ENCODE measurements around the gene FADS1.

The FADS1 gene

GRCh38 chr11:61846362-61847020 is 29.7 kb upstream of the FADS1 start:
- DNase-seq (ENCODE audit: low spot score): no peak

GRCh38 chr11:61844909-61845565 is 28.2 kb upstream of the FADS1 start:
- DNase-seq (ENCODE audit: low spot score): no peak

- no peak for DNase-seq (ENCODE audit: low spot score)
Observed at GRCh38 chr11:61842528-61842820, 25.7 kb upstream of the FADS1 start.

GRCh38 chr11:61841636-61842527 is 25.1 kb upstream of the FADS1 start:
- DNase-seq (ENCODE audit: low spot score): no peak

GRCh38 chr11:61840371-61840770 is 23.6 kb upstream of the FADS1 start:
- DNase-seq (ENCODE audit: low spot score): no peak

- DNase-seq (ENCODE audit: low spot score): no peak
Observed at GRCh38 chr11:61839742-61840141, 22.9 kb upstream of the FADS1 start.

- no peak for DNase-seq (ENCODE audit: low spot score)
Observed at GRCh38 chr11:61838921-61839320, 22.1 kb upstream of the FADS1 start.

- DNase-seq (ENCODE audit: low spot score): no peak
Observed at GRCh38 chr11:61838501-61838900, 21.7 kb upstream of the FADS1 start.

- DNase-seq (ENCODE audit: low spot score): no peak
Observed at GRCh38 chr11:61837411-61838005, 20.7 kb upstream of the FADS1 start.

GRCh38 chr11:61836193-61836592 is 19.4 kb upstream of the FADS1 start:
- DNase-seq (ENCODE audit: low spot score): no peak

GRCh38 chr11:61834278-61835048 is 17.7 kb upstream of the FADS1 start:
- DNase-seq (ENCODE audit: low spot score): peak; percentile 89

GRCh38 chr11:61833926-61834277 is 17.1 kb upstream of the FADS1 start:
- DNase-seq (ENCODE audit: low spot score): no peak

GRCh38 chr11:61833471-61833870 is 16.7 kb upstream of the FADS1 start:
- no peak for DNase-seq (ENCODE audit: low spot score)

- DNase-seq (ENCODE audit: low spot score): no peak
Observed at GRCh38 chr11:61832754-61833153, 16.0 kb upstream of the FADS1 start.

- no peak for DNase-seq (ENCODE audit: low spot score)
Observed at GRCh38 chr11:61832207-61832606, 15.4 kb upstream of the FADS1 start.

- no peak for DNase-seq (ENCODE audit: low spot score)
Observed at GRCh38 chr11:61830237-61831105, 13.7 kb upstream of the FADS1 start.

- DNase-seq (ENCODE audit: low spot score): no peak
Observed at GRCh38 chr11:61829806-61830205, 13.0 kb upstream of the FADS1 start.

GRCh38 chr11:61828629-61829407 is 12.0 kb upstream of the FADS1 start:
- DNase-seq (ENCODE audit: low spot score): no peak

- DNase-seq (ENCODE audit: low spot score): no peak
Observed at GRCh38 chr11:61828379-61828628, 11.5 kb upstream of the FADS1 start.

- no peak for DNase-seq (ENCODE audit: low spot score)
Observed at GRCh38 chr11:61827571-61828378, 11.0 kb upstream of the FADS1 start, which contains the start of gene FADS2. TSS of gene FADS2 (plus strand) at chr11:61828300. CDS start at chr11:61828391, 91 bp downstream.
